ENCODE measurements around the gene SPPL2B. TPM values are rescaled to one million over a fixed set of nuclear protein-coding genes. Genes with fewer than 3 reads are reported as not detected.

SPPL2B gene
- total and polyA plus RNA-seq, 7 experiments from 2014 or later = 11.1 to 150 (median 112) TPM

DNA sequence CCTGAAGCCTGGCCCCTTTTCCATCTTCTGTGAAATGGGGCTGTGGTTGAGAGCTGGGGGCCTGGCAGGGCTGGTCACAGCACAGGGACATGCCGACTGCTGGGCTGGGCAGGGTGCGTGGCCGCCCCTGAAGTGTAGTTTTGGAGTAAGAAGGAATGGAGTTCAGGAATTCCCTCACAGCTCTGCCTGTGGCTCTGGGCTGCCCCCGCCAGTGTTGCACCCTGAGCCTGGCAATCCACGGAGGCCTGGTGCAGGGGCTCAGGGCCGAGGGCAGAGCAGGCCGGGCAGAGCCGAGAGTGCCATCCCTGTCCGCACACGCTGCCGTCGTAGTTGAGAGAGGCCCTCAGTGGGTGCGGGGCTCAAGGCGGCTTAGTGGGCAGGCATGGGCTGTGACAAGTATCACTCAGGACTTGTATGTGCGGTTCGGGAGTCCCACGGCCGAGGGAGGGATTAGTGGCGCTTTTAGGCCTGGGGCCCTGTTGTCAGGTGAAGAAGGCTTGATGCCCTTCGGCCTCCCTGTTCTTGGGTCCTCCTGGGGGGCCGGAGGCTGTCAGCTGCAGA lies 9.7 kb downstream of the SPPL2B start:
- Histone ChIP-seq H3K27ac (ENCODE audit: low read depth, low read length) (no peak overlapping the region), H3K4me3 (ENCODE audit: low read length) (no peak overlapping the region), H3K36me3 (ENCODE audit: control insufficient read depth in 2 of 3, insufficient read depth in 3 of 3, low read length in 3 of 3) (peaks cover 0 to 49% (median 0%) of the 10 kb centered on the region in 3 experiments), H3K9me3 (ENCODE audit: control insufficient read depth in 2 of 3, low read length in 3 of 3) (no peaks in the 10 kb centered on the region), H3K27me3 (ENCODE audit: control insufficient read depth in 2 of 2, insufficient read depth in 2 of 2, low read length in 2 of 2) (no peaks in the 10 kb centered on the region), H3K4me1 (ENCODE audit: control insufficient read depth in 2 of 2, insufficient read depth in 2 of 2, low read length in 2 of 2) (peaks cover 0 to 9% of the 10 kb centered on the region in 2 donors)
- Mint-ChIP-seq H3K4me3 (no peak overlapping the region), H3K27ac (no peak overlapping the region), H3K27me3 (no peaks in the 10 kb centered on the region), H3K9me3 (peaks cover 0 to 10% (median 0%) of the 10 kb centered on the region in 11 donors), H3K36me3 (peaks cover 0 to 15% (median 5%) of the 10 kb centered on the region in 5 donors), H3K4me1 (peaks cover 12 to 23% (median 17%) of the 10 kb centered on the region in 7 donors)
- ATAC-seq = no peak
- no peak for DNase-seq
- intact Hi-C loops (cut with micrococcal nuclease) = no loop called here
- ChIA-PET CTCF (interaction anchor here (1.0 kb wide), 1 partner anchor 10 kb away, joined by 3 read pairs; no protein-coding TSS in a partner anchor), POLR2A (interaction anchor here (0.5 to 0.7 kb wide), 2 partner anchors 1059 to 1317 kb away, joined by 3 read pairs; partner anchors contain the start of gene RNU6-2)

- Mint-ChIP-seq H3K27me3 (no peaks in the 10 kb centered on the region), H3K36me3 (peaks cover 0 to 15% (median 5%) of the 10 kb centered on the region in 5 donors), H3K27ac (no peak overlapping the region), H3K9me3 (peaks cover 0 to 10% (median 0%) of the 10 kb centered on the region in 11 donors), H3K4me3 (no peak overlapping the region), H3K4me1 (peaks cover 9 to 17% (median 14%) of the 10 kb centered on the region in 7 donors)
- ATAC-seq (no peak), DNase-seq (no peak)
- Histone ChIP-seq H3K4me1 (ENCODE audit: control insufficient read depth in 2 of 2, insufficient read depth in 2 of 2, low read length in 2 of 2) (peaks cover 0 to under 1% of the 10 kb centered on the region in 2 donors), H3K27ac (ENCODE audit: low read depth, low read length) (no peak overlapping the region), H3K36me3 (ENCODE audit: control insufficient read depth in 2 of 3, insufficient read depth in 3 of 3, low read length in 3 of 3) (peaks cover 0 to 49% (median 0%) of the 10 kb centered on the region in 3 experiments), H3K27me3 (ENCODE audit: control insufficient read depth in 2 of 2, insufficient read depth in 2 of 2, low read length in 2 of 2) (no peaks in the 10 kb centered on the region), H3K4me3 (ENCODE audit: low read length) (no peak overlapping the region), H3K9me3 (ENCODE audit: control insufficient read depth in 2 of 3, low read length in 3 of 3) (no peaks in the 10 kb centered on the region)
- intact Hi-C loops (cut with micrococcal nuclease) = no loop called here
- POLR2A ChIA-PET = no interaction called here
- CTCF ChIA-PET = interaction anchor here (1.0 kb wide), 1 partner anchor 11 kb away, joined by 3 read pairs; no protein-coding TSS in a partner anchor
These were observed 10.5 kb downstream of the SPPL2B start for GRCh38 chr19:2338751-2339643.

GRCh38 chr19:2339644-2340310 lies 11.3 kb downstream of the SPPL2B start:
- Histone ChIP-seq H3K36me3 (ENCODE audit: control insufficient read depth in 2 of 3, insufficient read depth in 3 of 3, low read length in 3 of 3) (peaks cover 0 to 55% (median 0%) of the 10 kb centered on the region in 3 experiments), H3K27me3 (ENCODE audit: control insufficient read depth in 2 of 2, insufficient read depth in 2 of 2, low read length in 2 of 2) (no peaks in the 10 kb centered on the region), H3K9me3 (ENCODE audit: control insufficient read depth in 2 of 3, low read length in 3 of 3) (no peaks in the 10 kb centered on the region), H3K27ac (ENCODE audit: low read depth, low read length) (no peak overlapping the region), H3K4me1 (ENCODE audit: control insufficient read depth in 2 of 2, insufficient read depth in 2 of 2, low read length in 2 of 2) (no peaks in the 10 kb centered on the region), H3K4me3 (ENCODE audit: low read length) (no peak overlapping the region)
- DNase-seq (no peak), ATAC-seq (peak; percentile 23)
- Mint-ChIP-seq H3K36me3 (peaks cover 0 to 15% (median 5%) of the 10 kb centered on the region in 5 donors), H3K4me1 (peaks cover 9 to 17% (median 13%) of the 10 kb centered on the region in 7 donors), H3K27ac (no peak overlapping the region), H3K27me3 (no peaks in the 10 kb centered on the region), H3K9me3 (peaks cover 0 to 10% (median 0%) of the 10 kb centered on the region in 11 donors), H3K4me3 (no peak overlapping the region)
- intact Hi-C loops (cut with micrococcal nuclease) = no loop called here
- POLR2A ChIA-PET = no interaction called here
- CTCF ChIA-PET = no interaction called here

GRCh38 chr19:2340496-2341243 lies 12.2 kb downstream of the SPPL2B start:
- no peak overlapping the region for H3K4me3 Mint-ChIP-seq
- no peak overlapping the region for H3K27ac ChIP-seq (ENCODE audit: low read depth, low read length)
- no peaks in the 10 kb centered on the region for H3K27me3 Mint-ChIP-seq
- no peak overlapping the region for H3K4me3 ChIP-seq (ENCODE audit: low read length)
- CTCF ChIA-PET = no interaction called here
- ATAC-seq (no peak), DNase-seq (no peak)
- intact Hi-C loops (cut with micrococcal nuclease) = no loop called here
- no peaks in the 10 kb centered on the region for H3K27me3 ChIP-seq (ENCODE audit: control insufficient read depth in 2 of 2, insufficient read depth in 2 of 2, low read length in 2 of 2)
- peaks cover 0 to 14% (median 5%) of the 10 kb centered on the region in 5 donors for H3K36me3 Mint-ChIP-seq
- peaks cover 0 to 64% (median 0%) of the 10 kb centered on the region in 3 experiments for H3K36me3 ChIP-seq (ENCODE audit: control insufficient read depth in 2 of 3, insufficient read depth in 3 of 3, low read length in 3 of 3)
- H3K4me1 Mint-ChIP-seq = peaks cover 8 to 15% (median 12%) of the 10 kb centered on the region in 7 donors
- no peaks in the 10 kb centered on the region for H3K4me1 ChIP-seq (ENCODE audit: control insufficient read depth in 2 of 2, insufficient read depth in 2 of 2, low read length in 2 of 2)
- no peaks in the 10 kb centered on the region for H3K9me3 ChIP-seq (ENCODE audit: control insufficient read depth in 2 of 3, low read length in 3 of 3)
- no peak overlapping the region for H3K27ac Mint-ChIP-seq
- POLR2A ChIA-PET = no interaction called here
- peaks cover 0 to 9% (median 0%) of the 10 kb centered on the region in 11 donors for H3K9me3 Mint-ChIP-seq

- ChIA-PET POLR2A (no interaction called here), CTCF (no interaction called here)
- Mint-ChIP-seq H3K36me3 (peaks cover 0 to 10% (median 4%) of the 10 kb centered on the region in 5 donors), H3K27me3 (no peaks in the 10 kb centered on the region), H3K9me3 (peaks cover 0 to 3% (median 0%) of the 10 kb centered on the region in 11 donors), H3K27ac (peak overlapping the region in 1 of 9 donors; percentile 51), H3K4me1 (peaks cover 2 to 8% (median 5%) of the 10 kb centered on the region in 7 donors), H3K4me3 (no peak overlapping the region)
- H3K36me3 ChIP-seq (ENCODE audit: control insufficient read depth in 2 of 3, insufficient read depth in 3 of 3, low read length in 3 of 3) = peaks cover 0 to 70% (median 0%) of the 10 kb centered on the region in 3 experiments
- H3K4me1 ChIP-seq (ENCODE audit: control insufficient read depth in 2 of 2, insufficient read depth in 2 of 2, low read length in 2 of 2) = no peaks in the 10 kb centered on the region
- no peak overlapping the region for H3K4me3 ChIP-seq (ENCODE audit: low read length)
- DNase-seq = no peak
- no peaks in the 10 kb centered on the region for H3K27me3 ChIP-seq (ENCODE audit: control insufficient read depth in 2 of 2, insufficient read depth in 2 of 2, low read length in 2 of 2)
- no peak for ATAC-seq
- intact Hi-C loops (cut with micrococcal nuclease) = no loop called here
- no peak overlapping the region for H3K27ac ChIP-seq (ENCODE audit: low read depth, low read length)
- no peaks in the 10 kb centered on the region for H3K9me3 ChIP-seq (ENCODE audit: control insufficient read depth in 2 of 3, low read length in 3 of 3)
These were observed 12.8 kb downstream of the SPPL2B start for GRCh38 chr19:2341244-2341751.

GRCh38 chr19:2341982-2342381 lies 13.5 kb downstream of the SPPL2B start:
- ChIA-PET POLR2A (no interaction called here), CTCF (no interaction called here)
- no peak overlapping the region for H3K4me3 ChIP-seq (ENCODE audit: low read length)
- DNase-seq = no peak
- intact Hi-C loops (cut with micrococcal nuclease) = no loop called here
- peaks cover 0 to 5% (median 2%) of the 10 kb centered on the region in 7 donors for H3K4me1 Mint-ChIP-seq
- H3K27me3 ChIP-seq (ENCODE audit: control insufficient read depth in 2 of 2, insufficient read depth in 2 of 2, low read length in 2 of 2) = no peaks in the 10 kb centered on the region
- peaks cover 0 to 72% (median 0%) of the 10 kb centered on the region in 3 experiments for H3K36me3 ChIP-seq (ENCODE audit: control insufficient read depth in 2 of 3, insufficient read depth in 3 of 3, low read length in 3 of 3)
- no peak overlapping the region for H3K27ac Mint-ChIP-seq
- ATAC-seq = no peak
- no peaks in the 10 kb centered on the region for H3K4me1 ChIP-seq (ENCODE audit: control insufficient read depth in 2 of 2, insufficient read depth in 2 of 2, low read length in 2 of 2)
- peaks cover 0 to 5% (median 3%) of the 10 kb centered on the region in 5 donors for H3K36me3 Mint-ChIP-seq
- no peak overlapping the region for H3K4me3 Mint-ChIP-seq
- H3K27ac ChIP-seq (ENCODE audit: low read depth, low read length) = no peak overlapping the region
- no peaks in the 10 kb centered on the region for H3K9me3 ChIP-seq (ENCODE audit: control insufficient read depth in 2 of 3, low read length in 3 of 3)
- no peaks in the 10 kb centered on the region for H3K9me3 Mint-ChIP-seq
- no peaks in the 10 kb centered on the region for H3K27me3 Mint-ChIP-seq

Data from naive thymus-derived CD4-positive, alpha-beta T cell (primary cell).